Mesenteric fat pad (tissue), 1 donor: ENCODE measurements around the gene UBE2E1. TPM values are rescaled to one million over a fixed set of nuclear protein-coding genes. Genes with fewer than 3 reads are reported as not detected.

ENCODE experiments used
- DNase-seq: peaks from one replicate; pipeline ENCODE4 v3.0.0-alpha.2; 2020; ENCODE audit warnings: low spot score
- long read RNA-seq: library from polyadenylated mRNA; unstranded; transcript quantifications from one replicate; pipeline ENCODE4 v2.0.0, GENCODE V29; 2020
- total RNA-seq: library from RNA; stranded (reverse); fragmentation: NEBNext Ultra II Directional; extraction: Animal tissue kit (Norgen Biotek cat#: 25700); gene quantifications from one replicate; pipeline ENCODE4 v1.2.1, GENCODE V29; 2021
- donor health status: DM: yes; HTN: yes; CAD: no.

The UBE2E1 gene
- total RNA-seq: 93.7 TPM
- long read RNA-seq, partial matches to known transcripts: 5 of 15 reads
- long read RNA-seq, other reads (novel, unspliced or antisense): 8 of 15 reads

- no peak for DNase-seq
Measured at GRCh38 chr3:23805633-23806533, at the start of gene UBE2E1. Gene UBE2E1 (plus strand): TSS chr3:23805955. CDS start chr3:23807270, 1,315 bp downstream.

GRCh38 chr3:23756206-23756840, 49.4 kb upstream of the UBE2E1 start:
- no peak for DNase-seq

DNA sequence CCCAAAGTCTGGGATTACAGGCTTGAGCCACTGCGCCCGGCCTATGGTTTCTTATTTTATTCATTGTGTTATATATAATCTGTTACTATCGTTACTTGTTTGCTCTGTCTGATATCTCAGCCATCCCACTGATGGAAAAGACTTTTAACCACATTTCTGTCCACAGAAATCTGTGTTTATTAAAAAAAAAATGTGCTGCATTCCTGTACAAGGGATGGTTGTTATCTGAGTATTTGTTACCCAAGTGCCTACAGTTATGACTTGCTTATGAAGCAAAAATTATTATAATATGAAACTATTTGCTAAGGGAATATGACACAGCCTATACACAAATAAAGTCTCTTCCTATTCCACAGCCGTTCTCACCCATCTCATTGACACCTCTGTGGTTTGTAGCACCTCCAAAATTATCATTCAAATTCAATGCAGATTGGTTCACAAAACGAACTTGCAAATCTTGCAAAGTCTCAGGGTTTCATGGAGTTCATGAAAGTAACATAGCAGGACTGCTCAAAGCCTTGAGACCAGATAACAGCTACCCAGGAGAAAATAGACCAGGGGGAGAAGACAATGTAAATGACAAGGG, 47.4 kb upstream of the UBE2E1 start:
- no peak for DNase-seq

GRCh38 chr3:23760325-23760724, 45.4 kb upstream of the UBE2E1 start:
- DNase-seq: no peak

DNA sequence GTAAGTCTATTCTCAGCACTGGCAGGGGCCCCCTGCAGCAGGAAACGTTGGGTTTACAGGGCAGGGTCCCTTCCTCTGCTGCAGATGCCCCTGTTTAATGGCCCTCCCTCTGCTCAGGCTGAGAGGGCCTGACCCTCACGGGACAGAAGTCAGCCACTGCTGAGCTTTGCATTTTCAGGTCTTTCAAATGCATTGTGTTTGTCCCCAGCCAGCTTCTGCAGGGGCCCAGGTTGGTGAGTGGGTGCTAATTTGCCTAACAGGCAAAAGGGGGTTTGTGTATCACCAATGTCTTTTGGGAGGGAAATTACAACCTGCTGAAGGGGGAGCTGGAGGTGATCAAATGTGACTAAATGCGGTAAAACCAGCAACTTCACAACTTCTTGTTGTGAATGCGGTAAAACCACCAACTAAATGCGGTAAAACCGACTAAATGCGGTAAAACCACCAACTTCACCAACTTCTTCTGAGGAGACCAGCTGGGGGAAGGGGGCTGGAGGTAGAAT, 44.8 kb upstream of the UBE2E1 start:
- no peak for DNase-seq

DNA sequence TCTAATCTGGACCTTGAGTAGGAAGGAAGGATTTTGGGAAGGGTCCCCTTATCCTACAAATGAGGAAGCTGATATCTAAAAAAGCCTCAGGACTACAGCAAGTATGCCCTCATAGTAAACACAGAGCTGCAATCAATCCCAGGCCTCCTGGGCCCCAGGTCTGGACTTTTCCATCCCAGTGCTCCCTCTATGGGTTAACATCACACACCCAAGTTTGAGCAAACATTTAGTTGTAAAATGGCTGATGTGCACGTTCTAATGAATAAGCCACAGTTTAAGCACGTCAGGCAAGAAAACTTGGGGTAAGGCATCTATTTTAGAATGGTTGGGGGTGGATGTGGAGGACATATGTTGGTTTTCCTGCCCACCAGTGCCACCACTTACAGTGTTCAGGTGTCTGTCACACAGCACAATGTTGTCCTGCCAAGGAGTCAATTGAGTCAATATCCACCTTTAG, 44.3 kb upstream of the UBE2E1 start:
- no peak for DNase-seq

DNA sequence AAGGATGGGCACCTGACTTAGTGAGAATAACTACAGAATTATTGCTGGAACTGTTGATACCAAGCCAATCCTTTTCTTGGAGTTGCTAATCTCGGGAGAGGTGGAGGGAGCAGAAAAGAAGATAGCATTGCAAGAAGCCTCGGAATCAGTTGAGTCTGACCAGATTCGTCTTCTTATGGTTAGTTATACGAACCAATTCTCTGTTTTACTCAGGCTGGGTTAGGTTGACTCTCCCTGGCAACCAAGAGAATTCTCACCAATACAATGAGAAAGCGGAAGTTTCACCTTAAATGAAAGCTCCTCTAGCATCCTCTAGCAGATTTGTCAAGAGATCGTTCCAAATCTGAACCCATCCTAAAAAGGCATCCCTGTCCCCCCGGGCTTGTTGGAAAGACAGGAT, 43.5 kb upstream of the UBE2E1 start:
- no peak for DNase-seq

DNA sequence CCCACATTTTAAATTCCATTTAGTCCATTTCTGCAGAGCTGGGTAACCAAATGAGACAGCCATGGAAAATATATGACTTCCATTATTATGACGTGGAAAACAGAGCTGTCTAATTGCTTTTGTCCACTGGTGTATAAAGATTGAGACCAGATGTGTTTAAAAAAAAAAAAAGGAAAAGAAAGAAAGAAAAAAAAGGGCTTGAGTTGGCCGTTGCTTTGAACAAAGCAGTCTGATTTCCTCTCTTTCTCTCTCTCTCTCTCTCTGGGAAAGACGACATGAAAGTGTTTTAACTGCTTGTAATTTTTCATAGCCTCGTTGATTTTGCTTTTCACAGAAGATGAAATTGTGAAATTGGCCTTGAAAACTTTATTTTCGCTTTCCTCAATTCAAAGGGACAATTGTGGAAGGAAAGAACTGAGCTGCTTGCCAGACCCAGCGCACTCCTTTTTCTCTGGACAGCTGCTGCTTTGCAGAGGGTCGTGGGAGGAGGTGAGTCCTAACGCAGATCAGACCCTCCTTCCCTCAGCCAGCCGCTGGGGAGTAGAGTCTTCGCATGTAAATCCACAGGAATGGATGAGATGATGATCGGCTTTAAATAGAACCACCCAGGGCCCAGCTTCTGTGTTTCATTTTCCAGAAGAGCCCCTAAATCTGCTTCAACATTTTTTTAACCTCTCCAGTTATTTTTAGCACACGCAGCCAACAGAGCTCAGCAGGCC, 42.8 kb upstream of the UBE2E1 start:
- DNase-seq: no peak

DNA sequence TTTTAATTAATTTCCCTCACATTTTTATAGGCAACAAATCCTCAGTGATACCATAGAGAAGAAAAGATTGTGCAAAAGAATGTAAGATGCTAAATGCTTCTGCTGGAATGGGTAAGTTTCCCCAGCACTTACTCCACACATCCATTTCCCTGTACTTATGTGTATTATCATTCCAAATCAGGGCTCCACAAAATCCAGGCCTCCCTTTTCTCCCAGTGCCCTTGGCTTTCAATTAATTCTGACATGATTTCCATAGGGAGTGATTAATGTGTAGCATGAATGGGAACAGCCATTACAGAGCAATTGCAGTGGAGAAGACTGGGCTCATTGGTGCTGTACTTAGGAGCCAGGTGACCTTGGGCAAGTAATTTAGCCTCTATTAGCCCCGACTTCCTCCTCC, 41.3 kb upstream of the UBE2E1 start:
- no peak for DNase-seq

DNA sequence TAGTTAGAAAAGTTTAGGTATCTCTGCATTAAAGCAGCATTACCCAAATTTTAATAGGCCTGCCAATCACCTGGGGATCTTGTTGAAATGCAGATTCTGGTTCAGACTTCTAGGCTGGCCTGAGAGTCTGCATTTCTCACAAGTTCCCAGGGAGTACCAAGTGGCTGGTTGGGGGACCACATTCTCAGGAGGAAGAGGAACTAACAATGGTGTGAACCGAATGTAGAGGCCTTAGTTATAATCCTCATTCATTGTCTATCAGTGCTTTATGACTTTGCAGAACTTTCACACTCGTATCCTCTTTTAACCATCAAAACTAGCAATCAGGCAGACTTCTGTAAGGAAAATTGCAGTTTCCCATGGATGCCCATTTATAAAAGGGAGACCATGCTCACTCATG, 38.2 kb upstream of the UBE2E1 start:
- no peak for DNase-seq

DNA sequence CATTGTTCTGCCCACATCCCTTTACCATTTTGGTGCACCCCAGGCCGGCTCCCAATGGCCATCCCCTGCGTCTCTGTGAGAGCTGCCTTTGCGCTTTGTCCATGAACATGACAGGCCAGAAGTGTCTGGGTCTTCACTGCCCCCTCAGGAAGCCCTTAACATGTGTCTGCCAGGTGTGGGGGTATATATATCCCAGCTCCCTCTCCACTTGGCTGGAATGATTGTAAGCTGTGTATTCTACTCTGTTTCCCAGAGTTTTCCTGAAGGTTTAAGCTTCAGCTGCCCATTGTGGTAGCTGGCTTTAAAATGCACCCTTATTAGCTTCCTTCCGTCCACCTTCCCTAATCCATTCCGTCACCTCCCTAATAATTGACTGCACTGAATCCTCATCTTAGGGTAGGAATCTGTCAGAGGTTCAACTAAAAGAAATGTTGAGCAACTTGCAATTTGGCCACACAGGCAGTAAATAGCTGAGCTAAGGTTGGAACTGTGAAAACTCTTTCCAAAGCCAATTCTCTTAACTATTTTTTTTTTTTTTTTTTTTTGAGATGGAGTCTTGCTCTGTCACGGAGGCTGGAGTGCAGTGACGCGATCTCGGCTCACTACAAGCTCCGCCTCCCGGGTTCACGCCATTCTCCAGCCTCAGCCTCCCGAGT, 30.4 kb upstream of the UBE2E1 start:
- DNase-seq: no peak

GRCh38 chr3:23776352-23776891, 29.3 kb upstream of the UBE2E1 start:
- no peak for DNase-seq

DNA sequence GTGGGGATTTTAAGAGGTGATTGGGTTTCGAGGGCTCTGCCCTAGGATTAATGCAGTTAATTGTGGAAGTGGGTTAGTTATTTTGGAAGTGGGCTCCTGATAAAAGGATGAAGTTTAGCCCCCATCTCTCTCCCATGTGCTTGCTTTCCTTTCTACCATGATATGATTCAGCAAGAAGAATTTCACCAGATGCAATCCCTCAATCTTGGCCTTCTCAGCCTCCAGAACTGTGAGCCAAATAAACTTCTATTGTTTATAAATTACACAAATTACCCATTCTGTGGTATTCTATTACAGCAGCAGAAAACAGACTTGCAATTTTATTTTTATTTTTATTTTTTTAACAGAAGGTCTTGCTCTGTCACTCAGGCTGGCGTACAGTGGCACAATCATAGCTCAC, 27.3 kb upstream of the UBE2E1 start:
- no peak for DNase-seq

GRCh38 chr3:23779841-23780240, 25.9 kb upstream of the UBE2E1 start:
- DNase-seq: no peak

GRCh38 chr3:23781051-23781450, 24.7 kb upstream of the UBE2E1 start:
- no peak for DNase-seq

DNA sequence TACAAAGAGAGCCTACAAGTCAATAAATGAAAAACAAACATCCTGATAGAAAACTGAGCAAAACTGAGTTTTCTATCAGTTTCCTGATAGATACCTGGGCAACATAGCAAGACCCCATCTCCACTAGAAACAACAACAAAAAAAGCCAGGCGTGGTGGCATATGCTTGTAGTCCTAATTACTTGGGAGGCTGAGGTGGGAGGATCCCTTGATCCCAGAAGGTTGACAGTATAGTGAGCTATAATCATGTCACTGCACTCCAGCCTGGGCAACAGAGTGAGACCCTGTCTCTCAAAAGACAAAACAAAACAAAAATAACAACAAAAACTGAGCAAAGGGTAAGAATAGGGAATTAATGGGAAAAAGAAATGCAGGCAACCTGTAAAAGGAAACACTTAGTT, 23.9 kb upstream of the UBE2E1 start:
- no peak for DNase-seq

DNA sequence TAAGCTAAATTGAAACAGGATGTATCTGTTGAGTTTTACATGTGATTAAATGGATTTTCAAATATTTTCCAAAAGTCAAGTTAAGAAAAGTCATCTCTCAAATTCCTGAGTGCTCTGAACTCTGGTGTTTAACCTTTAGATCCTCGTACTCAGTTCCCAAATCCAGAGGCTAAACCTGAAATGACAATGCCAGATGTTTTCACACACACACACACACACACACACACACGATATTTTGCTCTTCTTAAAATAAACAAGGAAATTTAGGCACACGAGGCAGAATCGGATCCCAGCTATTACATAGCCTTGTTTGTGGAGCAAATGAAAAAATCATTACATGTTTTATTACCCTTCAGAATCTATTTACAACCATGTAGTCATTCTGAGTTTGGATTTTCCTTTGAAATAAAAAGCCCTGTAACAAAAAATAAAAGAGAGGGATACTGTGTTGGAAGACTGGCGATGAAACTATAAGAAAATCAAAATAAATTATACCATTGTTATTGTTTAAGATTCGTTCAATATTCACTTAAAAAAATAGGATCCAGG, 20.6 kb upstream of the UBE2E1 start:
- no peak for DNase-seq

- DNase-seq: no peak
Measured at GRCh38 chr3:23785882-23786281, 19.9 kb upstream of the UBE2E1 start.

GRCh38 chr3:23791678-23792077, 14.1 kb upstream of the UBE2E1 start:
- DNase-seq: no peak

DNA sequence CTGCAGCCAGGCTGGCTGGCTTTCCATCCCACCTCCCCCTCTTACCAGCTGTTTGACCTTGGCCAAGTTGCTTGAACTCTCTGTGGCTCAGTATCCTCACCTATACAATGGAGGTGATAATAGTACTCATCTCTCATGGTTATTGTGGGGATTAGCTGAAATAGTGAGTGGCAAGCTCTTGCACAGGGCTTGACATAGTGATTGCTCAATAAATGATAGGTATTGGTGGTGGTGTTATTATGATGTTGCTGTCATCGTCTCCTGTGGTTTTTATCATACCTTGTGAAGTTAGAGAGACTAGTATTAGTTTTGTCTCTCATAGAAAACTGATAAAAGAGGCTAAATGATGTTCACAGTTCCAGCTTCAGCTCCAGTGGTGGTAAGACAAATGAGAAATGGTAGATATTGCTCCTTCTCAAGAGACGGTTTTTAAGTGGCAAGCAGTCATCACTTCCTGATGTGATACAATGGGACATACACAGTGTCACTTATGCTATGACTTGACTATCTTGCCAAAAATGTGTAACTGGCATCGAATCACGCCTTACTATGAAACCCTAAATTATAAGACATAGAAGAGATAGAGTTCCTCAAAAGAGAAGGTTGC, 12.1 kb upstream of the UBE2E1 start:
- DNase-seq: no peak
